Naive thymus-derived CD4-positive, alpha-beta T cell (primary cell): ENCODE measurements around the gene B3GNT4. TPM values are rescaled to one million over a fixed set of nuclear protein-coding genes. Genes with fewer than 3 reads are reported as not detected.

ENCODE experiments used
- ATAC-seq: fragments of 150-1000 bp; cut with Tn5 transposase; 2 replicates; pipeline ENCODE4 v1.10.0; 2021; ENCODE audit warnings: mild to moderate bottlenecking, moderate library complexity
- CTCF ChIA-PET: fragments of 350-600 bp; sonication (Branson Sonifier 250); formaldehyde crosslinking; loops from one replicate; lab custom pipeline; 2021; ENCODE audit warnings: antibody characterized with exemption; lab: Charles Lee
- POLR2A ChIA-PET: fragments of 350-600 bp; sonication (Branson Sonifier 250); formaldehyde crosslinking; loops from one replicate; lab custom pipeline; 2021; ENCODE audit warnings: antibody characterized with exemption, inconsistent platforms; lab: Charles Lee
- DNase-seq, 9 donors: peaks; one replicate each; pipeline versions ENCODE4 v3.0.0 to v3.0.0-alpha.2; 2020 to 2022; ENCODE audit warnings: mixed read lengths in 1 of 9
- H3K27ac ChIP-seq: one replicate; pipeline ENCODE4 v1.7.0; 2013; ENCODE audit warnings: mild to moderate bottlenecking, low read depth, low read length, moderate library complexity
- H3K27me3 ChIP-seq, 2 donors: one replicate each; pipeline ENCODE4 v1.7.0; 2013; ENCODE audit warnings: low read length in 2 of 2, mild to moderate bottlenecking in 2 of 2, moderate library complexity in 2 of 2; ENCODE audit not compliant: control insufficient read depth in 2 of 2, insufficient read depth in 2 of 2
- H3K36me3 ChIP-seq, 3 experiments: 1 replicate in 2 of 3; 2 replicates in 1 of 3; pipeline ENCODE4 v1.7.0; 2013; ENCODE audit warnings: low read length in 3 of 3, mild to moderate bottlenecking in 3 of 3, moderate library complexity in 1 of 3; ENCODE audit not compliant: insufficient read depth in 3 of 3, control insufficient read depth in 2 of 3
- H3K4me1 ChIP-seq, 2 donors: one replicate each; pipeline ENCODE4 v1.7.0; 2013; ENCODE audit warnings: low read length in 2 of 2, mild to moderate bottlenecking in 2 of 2, moderate library complexity in 1 of 2; ENCODE audit not compliant: control insufficient read depth in 2 of 2, insufficient read depth in 2 of 2
- H3K4me3 ChIP-seq: 2 replicates; pipeline ENCODE4 v1.7.0; 2013; ENCODE audit warnings: mild to moderate bottlenecking, low read length
- H3K9me3 ChIP-seq, 3 experiments: 1 replicate in 2 of 3; 2 replicates in 1 of 3; pipeline ENCODE4 v1.7.0; 2013; ENCODE audit warnings: low read length in 3 of 3; ENCODE audit not compliant: control insufficient read depth in 2 of 3
- H3K27ac Mint-ChIP-seq, 9 donors: one replicate each; pipeline ENCODE4 v1.8.0; 2020 to 2022; ENCODE audit warnings: mixed read lengths in 9 of 9, mild to moderate bottlenecking in 8 of 9, moderate library complexity in 5 of 9, inconsistent platforms in 2 of 9
- H3K27me3 Mint-ChIP-seq, 5 donors: one replicate each; pipeline ENCODE4 v1.8.0; 2021 to 2022; ENCODE audit warnings: mixed read lengths in 5 of 5, mild to moderate bottlenecking in 1 of 5
- H3K36me3 Mint-ChIP-seq, 5 donors: one replicate each; pipeline ENCODE4 v1.8.0; 2020 to 2022; ENCODE audit warnings: mixed read lengths in 5 of 5, mild to moderate bottlenecking in 3 of 5, inconsistent platforms in 1 of 5
- H3K4me1 Mint-ChIP-seq, 7 donors: one replicate each; pipeline ENCODE4 v1.8.0; 2020 to 2022; ENCODE audit warnings: mixed read lengths in 7 of 7, mild to moderate bottlenecking in 3 of 7, inconsistent platforms in 1 of 7
- H3K4me3 Mint-ChIP-seq, 10 donors: one replicate each; pipeline ENCODE4 v1.8.0; 2020 to 2022; ENCODE audit warnings: mild to moderate bottlenecking in 10 of 10, mixed read lengths in 10 of 10, moderate library complexity in 6 of 10, inconsistent platforms in 2 of 10
- H3K9me3 Mint-ChIP-seq, 11 donors: one replicate each; pipeline ENCODE4 v1.8.0; 2020 to 2022; ENCODE audit warnings: mixed read lengths in 11 of 11, mild to moderate bottlenecking in 4 of 11, inconsistent platforms in 1 of 11, moderate library complexity in 1 of 11
- intact Hi-C, 2 donors: fragments of 100-400 bp; cut with micrococcal nuclease; formaldehyde crosslinking; loops; one replicate each; pipeline ENCODE4 v1.15.1; 2023
- polyA plus RNA-seq, 2 donors: library from polyadenylated mRNA; unstranded; fragments of 300-500 nt; fragmentation: Illumina TruSeq; gene quantifications; one replicate each; pipeline ENCODE4 v1.2.3, GENCODE V29; 2021
- total RNA-seq, 6 experiments: library from RNA in 5 of 6; stranded (reverse) in 5 of 6; gene quantifications; 1 replicate in 5 of 6; 2 replicates in 1 of 6; pipeline ENCODE4 v1.2.3 and lab custom pipeline; 2021 to 2026

Gene B3GNT4
- total and polyA plus RNA-seq, 7 experiments from 2014 or later = 0.15 to 1.1 (median 0.54) TPM; not detected in 2

DNA sequence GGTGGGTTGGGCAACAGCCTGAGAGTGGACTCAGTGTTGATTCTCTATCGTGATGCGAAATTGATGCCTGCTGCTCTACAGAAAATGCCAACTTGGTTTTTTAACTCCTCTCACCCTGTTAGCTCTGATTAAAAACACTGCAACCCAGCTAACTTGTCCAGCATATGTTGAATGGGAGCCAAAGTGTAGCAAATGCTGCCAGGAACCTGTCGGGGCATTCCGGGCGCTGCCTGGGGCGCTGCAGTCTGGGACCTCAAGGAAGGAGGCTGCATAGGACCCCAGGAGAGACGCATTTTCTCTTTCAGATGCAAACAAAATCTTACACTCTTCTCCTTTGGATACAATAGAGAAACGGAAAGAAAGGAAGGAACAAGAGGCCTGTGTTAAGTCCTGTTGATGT, 3.9 kb downstream of the B3GNT4 start:
- H3K9me3 ChIP-seq = no peaks in the 10 kb centered on the region
- H3K4me3 ChIP-seq = no peak overlapping the region
- ChIA-PET CTCF (no interaction called here), POLR2A (interaction anchor here (0.5 kb wide), 1 partner anchor 364 kb away, joined by 3 read pairs; no protein-coding TSS in a partner anchor)
- Mint-ChIP-seq H3K27ac (peak overlapping the region in 1 of 9 donors; percentile 43), H3K4me3 (no peak overlapping the region), H3K9me3 (no peaks in the 10 kb centered on the region), H3K36me3 (peaks cover 0 to 29% (median 6%) of the 10 kb centered on the region in 5 donors), H3K27me3 (peaks cover 0 to 22% (median 0%) of the 10 kb centered on the region in 5 donors), H3K4me1 (peaks cover 5 to 17% (median 14%) of the 10 kb centered on the region in 7 donors)
- ATAC-seq (no peak), DNase-seq (no peak)
- peaks cover 0 to 48% (median 8%) of the 10 kb centered on the region in 3 experiments for H3K36me3 ChIP-seq
- H3K27me3 ChIP-seq = no peaks in the 10 kb centered on the region
- intact Hi-C loops = no loop called here
- no peak overlapping the region for H3K27ac ChIP-seq
- H3K4me1 ChIP-seq = peaks cover 6 to 9% of the 10 kb centered on the region in 2 donors

- CTCF ChIA-PET = interaction anchor here (0.5 kb wide), 1 partner anchor 28 kb away, joined by 3 read pairs; no protein-coding TSS in a partner anchor
Measured at GRCh38 chr12:122208073-122208820, 4.7 kb downstream of the B3GNT4 start.

DNA sequence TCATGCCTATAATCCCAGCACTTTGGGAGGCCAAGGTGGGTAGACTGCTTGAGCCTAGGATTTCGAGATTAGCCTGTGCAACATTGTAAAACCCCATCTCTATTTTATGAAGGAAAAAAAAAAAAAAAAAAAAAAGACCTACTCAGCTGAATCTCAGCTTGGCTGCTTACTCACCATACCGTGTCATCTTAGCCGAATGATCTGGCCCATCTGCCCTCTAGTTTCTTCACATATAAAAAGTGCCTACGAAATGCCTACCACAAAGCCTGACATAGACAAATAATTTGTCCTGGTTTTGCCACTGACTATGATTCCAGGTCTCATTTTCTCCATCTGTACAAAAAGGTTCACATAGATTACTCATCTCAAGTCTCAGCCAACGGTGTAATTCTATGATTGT, 12.3 kb downstream of the B3GNT4 start:
- ATAC-seq (no peak), DNase-seq (no peak)
- no peaks in the 10 kb centered on the region for H3K9me3 Mint-ChIP-seq
- Histone ChIP-seq H3K4me1 (no peaks in the 10 kb centered on the region), H3K36me3 (peaks cover 23 to 88% (median 33%) of the 10 kb centered on the region in 3 experiments), H3K9me3 (no peaks in the 10 kb centered on the region), H3K27me3 (no peaks in the 10 kb centered on the region), H3K27ac (no peak overlapping the region), H3K4me3 (no peak overlapping the region)
- H3K27me3 Mint-ChIP-seq = no peaks in the 10 kb centered on the region
- peaks cover 2 to 8% (median 5%) of the 10 kb centered on the region in 7 donors for H3K4me1 Mint-ChIP-seq
- H3K4me3 Mint-ChIP-seq = no peak overlapping the region
- peak overlapping the region in 1 of 9 donors; percentile 38 for H3K27ac Mint-ChIP-seq
- CTCF ChIA-PET = interaction anchor here (0.6 kb wide), 2 partner anchors 51 to 360 kb away, joined by 3 to 4 read pairs; no protein-coding TSS in a partner anchor
- POLR2A ChIA-PET = interaction anchor here (0.6 to 1.3 kb wide), 3 partner anchors 12 to 51 kb away, joined by 3 to 5 read pairs (median 3); partner anchors contain the start of gene B3GNT4
- H3K36me3 Mint-ChIP-seq = peaks cover 4 to 31% (median 25%) of the 10 kb centered on the region in 5 donors
- intact Hi-C loops = no loop called here

More at GRCh38 chr12:122208073-122208820, 4.7 kb downstream of the B3GNT4 start:
- no peak overlapping the region for H3K4me3 ChIP-seq
- POLR2A ChIA-PET = interaction anchor here (0.5 to 0.7 kb wide), 2 partner anchors 364 to 401 kb away, joined by 3 to 4 read pairs; no protein-coding TSS in a partner anchor
- peaks cover 0 to 3% of the 10 kb centered on the region in 2 donors for H3K4me1 ChIP-seq
- H3K27me3 ChIP-seq = no peaks in the 10 kb centered on the region
- Mint-ChIP-seq H3K4me3 (no peak overlapping the region), H3K9me3 (no peaks in the 10 kb centered on the region), H3K36me3 (peaks cover 0 to 29% (median 6%) of the 10 kb centered on the region in 5 donors), H3K27ac (peak overlapping the region in 2 of 9 donors; percentile 43 to 51), H3K27me3 (peaks cover 0 to 14% (median 0%) of the 10 kb centered on the region in 5 donors), H3K4me1 (peaks cover 5 to 10% (median 9%) of the 10 kb centered on the region in 7 donors)
- H3K9me3 ChIP-seq = no peaks in the 10 kb centered on the region
- H3K27ac ChIP-seq = no peak overlapping the region
- ATAC-seq (no peak), DNase-seq (no peak)
- H3K36me3 ChIP-seq = peaks cover 0 to 56% (median 12%) of the 10 kb centered on the region in 3 experiments
- intact Hi-C loops = no loop called here

DNA sequence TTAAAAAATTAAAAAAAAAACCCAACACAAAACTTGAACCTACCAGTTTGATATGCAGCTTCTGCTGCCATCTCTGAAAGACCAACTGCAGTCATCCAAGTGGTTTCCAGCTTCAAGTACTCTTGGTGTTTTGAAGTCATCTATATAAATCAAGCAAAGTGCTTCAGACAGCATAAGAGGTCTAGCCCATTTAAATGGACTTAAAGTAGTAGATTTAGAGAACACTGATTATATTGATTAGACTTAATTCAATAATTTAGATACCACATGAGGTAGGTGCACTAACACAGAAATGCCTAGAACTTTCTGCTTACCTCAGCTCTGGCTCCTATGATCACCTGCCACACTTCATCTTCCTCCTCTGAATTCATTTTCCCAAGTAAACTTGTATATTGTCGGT, 12.9 kb downstream of the B3GNT4 start:
- DNase-seq (no peak), ATAC-seq (no peak)
- Mint-ChIP-seq H3K4me3 (no peak overlapping the region), H3K9me3 (no peaks in the 10 kb centered on the region), H3K4me1 (peaks cover 2 to 13% (median 8%) of the 10 kb centered on the region in 7 donors), H3K36me3 (peaks cover 4 to 36% (median 25%) of the 10 kb centered on the region in 5 donors), H3K27me3 (no peaks in the 10 kb centered on the region), H3K27ac (no peak overlapping the region)
- intact Hi-C loops = no loop called here
- Histone ChIP-seq H3K4me1 (no peaks in the 10 kb centered on the region), H3K36me3 (peaks cover 30 to 90% (median 31%) of the 10 kb centered on the region in 3 experiments), H3K4me3 (no peak overlapping the region), H3K27me3 (no peaks in the 10 kb centered on the region), H3K9me3 (no peaks in the 10 kb centered on the region), H3K27ac (no peak overlapping the region)
- POLR2A ChIA-PET = interaction anchor here (0.6 to 1.4 kb wide), 3 partner anchors 10 to 738 kb away, joined by 3 to 5 read pairs (median 3); partner anchors contain the start of gene B3GNT4
- CTCF ChIA-PET = interaction anchor here (0.7 kb wide), 1 partner anchor 155 kb away, joined by 3 read pairs; no protein-coding TSS in a partner anchor

GRCh38 chr12:122225683-122226365, 22.3 kb downstream of the B3GNT4 start, which contains the start of gene DIABLO:
DIABLO (minus strand) TSS chr12:122226052; CDS start chr12:122226014, 38 bp downstream.
- ChIA-PET CTCF (interaction anchor here (0.6 kb wide), 2 partner anchors 19 to 307 kb away, joined by 3 read pairs; partner anchors contain the start of gene CFAP251), POLR2A (interaction anchor here (0.5 to 3.3 kb wide), 15 partner anchors 10 to 1933 kb away, joined by 3 to 29 read pairs (median 3); partner anchors contain the start of genes B3GNT4, RNF34, RNU4-1 and ZCCHC8)
- Histone ChIP-seq H3K27ac (peak within 1 kb of the TSS; percentile 99), H3K4me3 (peak within 1 kb of the TSS; percentile 90), H3K9me3 (no peaks in the 10 kb centered on the region), H3K36me3 (peaks cover 5 to 52% (median 13%) of the 10 kb centered on the region in 3 experiments), H3K27me3 (no peaks in the 10 kb centered on the region), H3K4me1 (peaks cover 24 to 34% of the 10 kb centered on the region in 2 donors)
- Mint-ChIP-seq H3K4me3 (peak within 1 kb of the TSS; percentile 75 to 95 (median 90)), H3K9me3 (peaks cover 0 to 2% (median 0%) of the 10 kb centered on the region in 11 donors), H3K27ac (peak within 1 kb of the TSS; percentile 76 to 96 (median 93)), H3K4me1 (peaks cover 23 to 53% (median 47%) of the 10 kb centered on the region in 7 donors), H3K27me3 (no peaks in the 10 kb centered on the region), H3K36me3 (peaks cover 0 to 27% (median 13%) of the 10 kb centered on the region in 5 donors)
- peak; percentile 97 to 100 (median 100) for DNase-seq
- intact Hi-C loops = loop anchor here (1.0 to 10.0 kb wide), 25 partner anchors 18 to 1540 kb away; partner anchors contain the start of genes CFAP251 (in 2 of the 2), DENR (in 2 of the 2), KNTC1 (in 2 of the 2) and MLXIP (in 2 of the 2)
- ATAC-seq = peak; percentile 96
